Keratinocyte (primary cell): ENCODE data around the gene TENM4. TPM values are rescaled to one million over a fixed set of nuclear protein-coding genes. Genes with fewer than 3 reads are reported as not detected.

ENCODE experiments used
- DNase-seq: peaks from one replicate; pipeline ENCODE4 v3.0.0-alpha.2; 2011; ENCODE audit warnings: low read depth, missing footprints, low spot score
- FAIRE-seq: peaks from 2 replicates; lab custom pipeline; 2011; peaks lifted over from hg19 to GRCh38; lab: Jason Lieb, UNC
- H2AFZ ChIP-seq: 2 replicates; pipeline ENCODE4 v1.6.0; 2012; ENCODE audit warnings: low read length, control low read depth, inconsistent platforms; ENCODE audit not compliant: control insufficient read depth
- H3K27ac ChIP-seq: 2 replicates; pipeline ENCODE4 v1.5.1; 2011; ENCODE audit warnings: low read length; ENCODE audit not compliant: control insufficient read depth, insufficient read depth
- H3K27me3 ChIP-seq: 3 replicates; pipeline ENCODE4 v1.6.0; 2011; ENCODE audit warnings: low read length; ENCODE audit not compliant: control insufficient read depth, insufficient read depth; ENCODE audit errors: extremely low read depth
- H3K36me3 ChIP-seq, 2 experiments: 2 replicates in 1 of 2; 3 replicates in 1 of 2; pipeline ENCODE4 v1.5.1; 2011; ENCODE audit warnings: low read length in 2 of 2, mild to moderate bottlenecking in 1 of 2; ENCODE audit not compliant: control insufficient read depth in 2 of 2, insufficient read depth in 2 of 2; ENCODE audit errors: extremely low read depth in 1 of 2
- H3K4me1 ChIP-seq: 3 replicates; pipeline ENCODE4 v1.5.1; 2011; ENCODE audit warnings: low read length; ENCODE audit not compliant: control insufficient read depth, insufficient read depth; ENCODE audit errors: extremely low read depth
- H3K4me2 ChIP-seq: 3 replicates; pipeline ENCODE4 v1.6.0; 2011; ENCODE audit warnings: low read depth, low read length; ENCODE audit not compliant: control insufficient read depth, insufficient read depth; ENCODE audit errors: extremely low read depth
- H3K4me3 ChIP-seq, 3 experiments: fragments of 200-600 bp in 1 of 3; sonication (generic) in 1 of 3; 2 replicates in 2 of 3; 3 replicates in 1 of 3; pipeline ENCODE4 v1.5.1; 2011 to 2016; ENCODE audit warnings: low read length in 3 of 3, mild to moderate bottlenecking in 3 of 3, control low read depth in 2 of 3, inconsistent platforms in 1 of 3, low read depth in 1 of 3, mixed read lengths in 1 of 3, mixed run types in 1 of 3, moderate library complexity in 1 of 3; ENCODE audit not compliant: control insufficient read depth in 2 of 3, insufficient read depth in 2 of 3; ENCODE audit errors: extremely low read depth in 1 of 3
- H3K79me2 ChIP-seq: 2 replicates; pipeline ENCODE4 v1.6.0; 2012; ENCODE audit warnings: low read length; ENCODE audit not compliant: control insufficient read depth, insufficient read depth
- H3K9ac ChIP-seq: 3 replicates; pipeline ENCODE4 v1.6.0; 2011; ENCODE audit warnings: low read length; ENCODE audit not compliant: control insufficient read depth, insufficient read depth; ENCODE audit errors: extremely low read depth
- H3K9me1 ChIP-seq: 3 replicates; pipeline ENCODE4 v1.6.0; 2011; ENCODE audit warnings: low read length; ENCODE audit not compliant: control insufficient read depth, insufficient read depth; ENCODE audit errors: extremely low read depth
- H3K9me3 ChIP-seq: 2 replicates; pipeline ENCODE4 v1.5.1; 2012; ENCODE audit warnings: low read depth, low read length; ENCODE audit not compliant: control insufficient read depth
- H4K20me1 ChIP-seq: 3 replicates; pipeline ENCODE4 v1.6.0; 2011; ENCODE audit warnings: low read length; ENCODE audit not compliant: control insufficient read depth, insufficient read depth; ENCODE audit errors: extremely low read depth
- CTCF ChIP-seq, 3 experiments: IDR thresholded peaks in 1 of 3; conservative IDR thresholded peaks in 1 of 3; optimal IDR thresholded peaks in 1 of 3; 2 replicates in 2 of 3; 3 replicates in 1 of 3; pipeline versions ENCODE3 to v1.5.1; 2011; ENCODE audit warnings: low read length in 3 of 3, mild to moderate bottlenecking in 3 of 3, moderate library complexity in 2 of 3, control low read depth in 1 of 3, inconsistent platforms in 1 of 3; ENCODE audit not compliant: insufficient read depth in 2 of 3; ENCODE audit errors: extremely low read depth in 1 of 3
- EZH2 ChIP-seq: IDR thresholded peaks from one replicate; pipeline ENCODE4 v1.6.1; 2012; ENCODE audit warnings: inconsistent platforms, mild to moderate bottlenecking, low read length, moderate library complexity
- dilution Hi-C: fragments of 300-500 bp; cut with MboI; formaldehyde crosslinking; loops from one replicate; pipeline ENCODE4 v1.7.0; 2020; ENCODE audit warnings: low sequenced_read_pairs; ENCODE audit not compliant: extremely low pct_ligation_motif_present
- polyA plus RNA-seq, 5 experiments: library from polyadenylated mRNA; depleted of rRNA in 3 of 5; stranded (reverse) in 3 of 5; stranded (forward) in 1 of 5; unstranded in 1 of 5; fragments of >200 nt; gene quantifications; 1 replicate in 1 of 5; 2 replicates in 3 of 5; 3 replicates in 1 of 5; pipeline versions ENCODE4 v1.2.1 to v1.2.3, GENCODE V29; 2011 to 2012; ENCODE audit warnings: missing spikeins in 2 of 5, low read depth in 1 of 5, low replicate concordance in 1 of 5

The TENM4 gene
- polyA plus RNA-seq, 1 donor (not counting 4 experiments of a cell fraction or from before 2014, with no cell fraction given), result 3.5 TPM

DNA sequence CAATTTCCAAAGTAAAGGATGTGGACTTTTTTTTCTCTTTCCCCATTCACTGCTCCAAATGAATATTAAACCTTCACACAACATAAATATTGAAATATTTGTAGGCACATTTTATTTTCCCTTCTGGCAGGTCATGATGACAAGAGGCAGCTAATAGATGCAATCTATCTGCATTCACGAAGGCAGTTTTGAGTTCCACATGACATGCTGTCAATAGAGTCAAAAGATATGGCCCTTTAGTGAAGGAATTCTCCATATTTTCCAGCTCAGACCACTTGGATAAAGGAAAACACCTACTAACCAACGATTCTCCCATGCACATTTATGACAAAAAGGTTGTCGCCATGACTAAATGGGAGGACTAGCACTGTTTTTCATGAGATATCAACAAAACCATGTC, 37.9 kb downstream of the TENM4 start:
- Histone ChIP-seq H3K4me2 (no peak overlapping the region), H3K9me1 (no peaks in the 10 kb centered on the region)
- no peak for FAIRE-seq

DNA sequence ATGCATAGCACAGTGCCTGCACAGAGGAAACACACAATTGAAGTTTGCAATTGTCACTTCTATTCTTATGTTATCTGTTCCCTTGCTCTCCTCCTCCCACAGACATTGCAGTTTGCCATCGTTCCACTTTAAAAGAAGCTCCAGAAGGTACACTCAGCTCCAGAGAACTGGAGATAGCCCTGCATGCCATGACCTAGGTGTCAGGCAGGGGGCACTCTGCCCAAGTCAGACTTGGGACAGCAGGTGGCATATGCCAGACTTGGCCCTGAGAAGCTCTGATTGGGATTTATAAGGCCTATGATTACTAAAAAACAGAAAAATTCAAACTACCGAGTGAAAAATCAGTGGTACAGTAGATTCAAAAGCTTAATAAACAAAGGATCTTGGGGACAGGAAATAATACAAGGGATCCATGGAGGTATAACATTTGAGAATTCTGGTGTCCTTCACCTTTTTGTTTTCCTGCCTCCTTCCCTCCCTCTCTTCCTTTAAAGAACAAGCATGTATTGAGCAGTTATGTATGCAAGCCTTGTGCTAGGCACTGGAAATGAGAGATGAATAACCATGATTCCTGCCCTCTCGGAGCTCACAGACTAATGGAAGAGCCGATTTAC, 40.0 kb downstream of the TENM4 start:
- H4K20me1 ChIP-seq, result peaks cover 4% of the 10 kb centered on the region
- no peak overlapping the region for H3K27ac ChIP-seq
- no peaks in the 10 kb centered on the region for H3K27me3 ChIP-seq
- H3K4me2 ChIP-seq, result no peak overlapping the region
- no peak overlapping the region for H3K4me3 ChIP-seq
- H3K9ac ChIP-seq, result no peak overlapping the region
- peaks cover 36% of the 10 kb centered on the region for H3K79me2 ChIP-seq
- FAIRE-seq (peak; percentile 49), DNase-seq (no peak)
- peaks cover 3 to 4% of the 10 kb centered on the region in 2 experiments for H3K36me3 ChIP-seq
- dilution Hi-C loops, result no loop called here
- H3K9me1 ChIP-seq, result no peaks in the 10 kb centered on the region
- H3K4me1 ChIP-seq, result peaks cover 12% of the 10 kb centered on the region
- TF ChIP-seq CTCF (optimal IDR thresholded peaks at IDR 0.05 in 1 of 3, IDR thresholded peaks at IDR 0.05 in 1 of 3, conservative IDR thresholded peaks at IDR 0.05 in 1 of 3; ENCODE audit: extremely low read depth in 1 of 3, insufficient read depth in 2 of 3, low read length in 3 of 3) (peak; percentile 79 to 90 (median 88)), EZH2 (no peak)
- no peaks in the 10 kb centered on the region for H3K9me3 ChIP-seq
- H2AFZ ChIP-seq, result no peak overlapping the region

More for the DNA sequence above, 37.9 kb downstream of the TENM4 start:
- no peak for TF ChIP-seq CTCF (optimal IDR thresholded peaks at IDR 0.05 in 1 of 3, IDR thresholded peaks at IDR 0.05 in 1 of 3, conservative IDR thresholded peaks at IDR 0.05 in 1 of 3; ENCODE audit: extremely low read depth in 1 of 3, insufficient read depth in 2 of 3, low read length in 3 of 3)
- TF ChIP-seq EZH2, result no peak
- dilution Hi-C loops, result no loop called here
- Histone ChIP-seq H4K20me1 (peaks cover 4% of the 10 kb centered on the region), H3K27me3 (no peaks in the 10 kb centered on the region), H3K4me3 (no peak overlapping the region), H3K4me1 (no peaks in the 10 kb centered on the region), H3K36me3 (peaks cover 0 to 3% of the 10 kb centered on the region in 2 experiments), H3K9ac (no peak overlapping the region), H3K27ac (no peak overlapping the region), H3K9me3 (no peaks in the 10 kb centered on the region), H3K79me2 (peaks cover 45% of the 10 kb centered on the region), H2AFZ (no peak overlapping the region)
- no peak for DNase-seq
